ENCODE results near the gene BCAS3.

The BCAS3 gene

DNA sequence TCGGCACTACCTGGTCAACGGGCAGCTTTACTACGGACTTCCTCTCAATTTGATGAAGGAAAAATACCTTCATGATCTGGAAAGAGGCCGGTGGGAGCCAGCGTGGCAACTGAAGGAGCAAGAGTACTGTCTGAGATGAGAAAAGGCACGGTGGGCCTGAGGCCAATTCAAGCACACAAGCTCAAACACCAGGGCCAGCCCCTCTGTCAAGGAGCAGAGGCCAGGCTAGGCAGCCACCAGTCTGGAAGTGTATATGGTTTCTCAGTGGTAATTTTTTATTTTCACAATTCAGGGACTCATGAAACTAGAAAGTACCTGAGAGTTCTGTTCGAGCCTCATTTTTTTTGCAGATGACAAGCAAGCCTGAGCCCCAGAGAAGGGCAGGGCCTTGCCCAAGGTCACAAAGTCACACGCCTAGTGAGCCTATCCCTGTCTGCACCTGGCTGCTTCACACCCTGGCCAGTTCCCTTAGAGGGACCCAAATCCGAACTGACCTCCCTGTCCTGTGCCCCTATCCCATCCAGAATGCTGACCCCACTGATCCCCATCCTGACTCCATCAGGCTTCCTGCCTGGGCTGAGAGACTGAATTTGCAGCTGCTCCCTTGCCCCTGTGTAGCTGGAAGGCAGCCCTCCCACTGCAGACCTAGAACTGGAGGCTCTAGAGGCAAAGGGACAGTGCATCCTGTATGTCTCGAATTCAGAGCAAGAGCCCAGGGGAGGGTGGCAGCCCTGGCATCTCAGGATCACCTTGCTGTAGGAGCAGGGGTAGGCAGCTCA lies 717.2 kb downstream of the BCAS3 start:
- DNase-seq = no peak

GRCh38 chr17:61395409-61395982 lies 717.8 kb downstream of the BCAS3 start:
- DNase-seq = no peak

GRCh38 chr17:61395983-61396585 lies 718.4 kb downstream of the BCAS3 start:
- no peak for DNase-seq

DNA sequence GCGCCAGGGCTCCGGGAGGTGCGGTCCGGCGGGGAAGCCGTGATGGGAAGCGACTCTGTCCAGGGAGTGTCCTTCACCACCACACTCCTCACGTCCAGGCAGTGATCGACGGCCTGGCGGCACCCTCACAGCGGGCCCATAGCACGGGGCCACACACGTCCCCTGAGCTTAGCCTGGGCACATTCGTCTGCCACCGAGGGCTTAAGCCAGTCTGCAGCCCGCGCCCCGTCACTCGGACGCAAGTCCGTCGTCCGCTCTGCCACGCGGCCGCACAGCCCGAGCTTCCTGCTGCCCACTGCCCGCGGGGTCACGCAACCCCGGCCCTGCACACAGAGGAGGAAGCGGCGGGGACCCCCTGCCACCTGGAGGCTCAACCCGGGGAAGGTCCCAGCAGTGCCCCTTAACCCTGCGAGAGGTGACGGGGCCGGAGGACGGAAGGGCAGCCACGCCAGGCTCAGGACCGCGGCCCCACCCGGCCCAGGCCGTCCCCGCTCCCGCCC lies 719.0 kb downstream of the BCAS3 start:
- DNase-seq = no peak

- no peak for DNase-seq
Measured at GRCh38 chr17:61397086-61397842, 719.6 kb downstream of the BCAS3 start.

- no peak for DNase-seq
Measured at GRCh38 chr17:61398721-61399130, 721.1 kb downstream of the BCAS3 start.

GRCh38 chr17:61399131-61400065 lies 721.7 kb downstream of the BCAS3 start, which contains the start of gene TBX2:
Gene TBX2, plus strand, starts transcription at chr17:61399843. Its CDS starts 334 bp downstream, at chr17:61400177.
- DNase-seq = no peak

GRCh38 chr17:61400066-61400716 lies 722.5 kb downstream of the BCAS3 start:
- no peak for DNase-seq

DNA sequence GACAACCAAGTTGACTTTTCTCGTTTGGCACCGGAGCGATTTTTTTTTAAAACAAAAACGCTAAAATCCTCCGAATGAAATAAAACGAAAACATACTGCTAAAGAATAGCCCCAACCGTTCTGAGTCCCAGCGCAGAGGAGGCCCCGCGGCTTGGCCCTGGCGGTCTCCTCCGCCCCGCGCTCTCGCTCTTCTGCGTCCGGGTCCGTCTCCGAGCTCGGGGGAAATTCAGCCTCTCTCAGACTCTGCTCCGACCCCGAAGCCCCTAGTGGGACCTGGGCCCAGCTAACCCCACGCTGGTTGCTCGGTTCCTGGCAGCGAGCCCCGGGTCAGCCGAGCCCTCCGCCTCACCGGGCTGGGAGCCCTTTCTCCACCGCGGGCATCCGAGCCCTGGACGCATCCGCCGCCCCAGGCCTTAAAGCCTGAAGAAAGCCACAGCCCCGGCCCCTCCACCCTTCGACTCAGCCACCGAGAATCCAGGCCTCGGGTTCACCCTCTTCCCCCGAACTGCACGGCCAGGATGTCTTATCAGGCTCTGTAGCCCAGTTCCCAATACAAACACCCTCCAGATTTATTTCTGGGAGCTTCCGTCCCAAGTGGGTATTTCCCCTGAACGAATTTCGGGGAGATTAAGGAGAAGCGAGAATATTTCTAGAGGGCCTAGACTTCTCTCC lies 723.2 kb downstream of the BCAS3 start:
- DNase-seq = no peak

DNA sequence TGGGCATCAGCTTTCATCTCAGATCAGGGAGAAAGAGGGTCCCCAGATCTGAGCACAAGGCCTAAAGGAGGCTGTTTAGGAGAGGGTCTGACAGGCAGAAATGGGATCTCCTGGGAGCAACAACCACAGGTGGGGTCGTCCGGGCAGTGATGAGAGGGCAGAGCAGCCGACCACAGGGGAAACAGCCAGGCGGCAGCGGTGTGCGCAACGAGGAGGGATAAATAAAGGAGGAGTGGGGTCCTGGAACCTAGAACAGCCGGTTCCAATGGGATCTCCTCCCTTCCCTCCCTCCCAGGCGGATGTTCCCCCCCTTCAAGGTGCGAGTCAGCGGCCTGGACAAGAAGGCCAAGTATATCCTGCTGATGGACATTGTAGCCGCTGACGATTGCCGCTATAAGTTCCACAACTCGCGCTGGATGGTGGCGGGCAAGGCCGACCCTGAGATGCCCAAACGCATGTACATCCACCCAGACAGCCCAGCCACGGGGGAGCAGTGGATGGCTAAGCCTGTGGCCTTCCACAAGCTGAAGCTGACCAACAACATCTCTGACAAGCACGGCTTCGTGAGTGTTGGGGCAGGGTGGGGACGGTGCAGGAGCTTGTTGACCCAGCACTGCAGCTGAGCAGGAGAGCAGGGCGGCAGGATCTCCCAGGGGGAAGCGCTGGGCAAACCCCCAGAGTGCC lies 723.9 kb downstream of the BCAS3 start:
- DNase-seq = no peak

DNA sequence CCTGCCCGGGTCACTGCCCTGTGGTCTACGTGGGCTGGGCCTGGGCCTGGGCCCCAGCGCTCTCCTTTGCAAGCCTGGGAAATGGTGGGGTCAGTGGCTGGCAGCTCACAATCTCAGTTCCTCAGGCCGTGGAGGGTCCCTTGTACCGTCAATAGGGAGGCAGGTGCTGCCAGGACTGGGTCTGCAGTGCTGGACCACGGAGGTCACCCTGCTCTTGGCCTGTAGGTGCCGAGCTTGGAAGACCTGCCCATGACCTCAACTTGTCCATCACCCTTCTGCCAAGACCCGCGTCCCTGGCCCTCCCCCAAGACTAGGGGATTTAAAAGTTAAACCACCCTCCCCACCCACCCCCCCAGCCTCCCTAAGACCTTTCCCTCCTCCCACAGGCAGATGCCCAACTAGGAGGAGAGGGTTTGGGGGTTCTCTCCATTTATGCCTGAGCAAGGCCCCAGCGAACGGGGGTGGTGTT lies 724.5 kb downstream of the BCAS3 start:
- DNase-seq = no peak

DNA sequence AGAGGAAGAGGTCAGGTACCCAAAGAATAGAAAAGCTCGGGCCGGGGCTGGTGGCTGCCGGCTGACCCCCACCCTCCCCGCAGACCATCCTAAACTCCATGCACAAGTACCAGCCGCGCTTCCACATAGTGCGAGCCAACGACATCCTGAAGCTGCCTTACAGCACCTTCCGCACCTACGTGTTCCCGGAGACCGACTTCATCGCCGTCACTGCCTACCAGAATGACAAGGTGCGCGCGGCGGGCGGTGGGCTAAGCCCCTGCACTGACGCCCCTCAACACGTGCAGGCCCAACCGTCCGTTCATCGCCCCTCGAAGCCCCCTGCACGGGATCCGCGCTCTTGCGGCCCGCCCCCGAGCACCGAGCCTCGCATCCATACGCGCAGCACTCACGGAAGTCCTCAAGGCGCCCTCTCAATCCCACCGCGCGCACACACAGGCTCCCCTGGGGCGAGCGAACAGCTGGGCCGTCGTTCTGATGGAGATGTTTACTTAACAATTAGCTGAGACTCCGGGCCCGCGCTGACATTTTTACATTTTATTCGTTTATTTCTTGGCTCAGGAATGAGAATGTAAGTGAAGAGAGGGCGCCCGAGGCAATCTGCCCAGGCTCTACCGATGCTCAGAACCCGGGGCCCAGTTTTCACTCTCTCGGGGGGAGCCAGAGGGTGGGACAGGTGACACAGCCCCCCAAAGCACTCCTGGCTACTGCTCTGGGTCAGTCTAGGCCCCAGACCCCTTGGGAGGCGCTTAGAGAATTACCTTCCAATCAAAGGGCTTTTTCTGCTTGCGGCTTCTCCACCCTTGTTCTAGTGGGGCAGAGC lies 725.5 kb downstream of the BCAS3 start:
- no peak for DNase-seq

DNA sequence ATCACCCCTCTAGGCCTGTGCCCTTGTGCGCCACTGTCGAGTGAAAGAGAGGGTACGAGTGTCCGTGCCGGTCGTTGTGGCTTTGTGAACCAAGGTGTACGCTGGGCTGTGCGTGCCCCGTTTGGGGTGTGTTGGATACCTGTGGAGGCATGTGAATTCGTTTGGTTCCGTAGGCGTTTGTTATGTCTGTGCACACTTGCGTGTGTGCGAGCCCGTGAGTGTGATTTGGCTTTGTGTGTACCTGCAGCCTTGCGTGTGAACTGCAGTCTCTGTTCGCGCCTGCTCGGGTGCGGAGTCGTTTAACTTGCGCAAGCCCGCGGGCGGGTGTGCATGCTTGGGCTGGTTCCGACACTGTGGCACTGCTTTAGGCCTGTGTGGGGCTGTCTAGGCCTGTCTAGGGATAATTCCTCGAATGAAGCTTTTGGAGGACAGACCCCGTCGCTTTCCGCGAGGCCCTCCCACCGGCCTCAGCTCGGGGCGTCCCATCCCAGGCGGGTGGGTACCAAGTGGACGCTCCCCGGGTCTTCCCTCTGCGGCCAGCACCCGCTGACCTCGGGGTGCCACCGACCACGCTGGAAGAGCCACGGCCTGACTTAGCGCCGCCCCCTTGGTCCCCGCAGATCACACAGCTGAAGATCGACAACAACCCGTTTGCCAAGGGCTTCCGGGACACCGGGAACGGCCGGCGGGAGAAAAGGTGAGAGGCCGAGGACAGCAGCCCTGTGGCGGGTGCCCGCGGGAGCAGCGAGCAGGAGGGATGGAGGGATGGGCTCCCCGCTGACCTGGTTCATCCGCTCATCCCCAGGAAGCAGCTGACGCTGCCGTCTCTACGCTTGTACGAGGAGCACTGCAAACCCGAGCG lies 726.4 kb downstream of the BCAS3 start:
- no peak for DNase-seq

DNA sequence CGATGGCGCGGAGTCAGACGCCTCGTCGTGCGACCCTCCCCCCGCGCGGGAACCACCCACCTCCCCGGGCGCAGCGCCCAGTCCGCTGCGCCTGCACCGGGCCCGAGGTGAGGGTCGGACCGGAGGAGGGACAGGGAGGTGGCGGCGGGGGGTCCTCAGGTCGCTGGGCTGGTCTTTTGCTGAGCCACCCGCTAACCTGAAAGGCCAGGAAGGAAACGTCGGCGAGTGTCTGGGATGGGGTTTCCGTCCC lies 726.9 kb downstream of the BCAS3 start:
- no peak for DNase-seq

DNA sequence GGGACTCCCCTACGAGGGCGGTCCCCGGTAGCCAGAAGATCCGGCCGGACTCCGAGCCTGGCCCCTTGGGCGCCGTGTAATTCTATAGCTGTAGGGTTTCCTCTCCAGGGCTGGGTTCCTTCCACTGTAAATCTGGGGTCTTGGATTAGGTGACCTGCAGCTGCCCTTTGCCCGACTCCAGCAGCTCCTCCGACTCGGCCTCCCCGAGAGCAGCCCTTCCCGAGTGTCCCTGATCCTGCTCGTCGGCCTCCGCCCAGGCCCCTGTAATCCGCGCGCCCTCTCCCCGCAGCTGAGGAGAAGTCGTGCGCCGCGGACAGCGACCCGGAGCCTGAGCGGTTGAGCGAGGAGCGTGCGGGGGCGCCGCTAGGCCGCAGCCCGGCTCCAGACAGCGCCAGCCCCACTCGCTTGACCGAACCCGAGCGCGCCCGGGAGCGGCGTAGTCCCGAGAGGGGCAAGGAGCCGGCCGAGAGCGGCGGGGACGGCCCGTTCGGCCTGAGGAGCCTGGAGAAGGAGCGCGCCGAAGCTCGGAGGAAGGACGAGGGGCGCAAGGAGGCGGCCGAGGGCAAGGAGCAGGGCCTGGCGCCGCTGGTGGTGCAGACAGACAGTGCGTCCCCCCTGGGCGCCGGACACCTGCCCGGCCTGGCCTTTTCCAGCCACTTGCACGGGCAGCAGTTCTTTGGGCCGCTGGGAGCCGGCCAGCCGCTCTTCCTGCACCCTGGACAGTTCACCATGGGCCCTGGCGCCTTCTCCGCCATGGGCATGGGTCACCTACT lies 727.4 kb downstream of the BCAS3 start:
- no peak for DNase-seq

- no peak for DNase-seq
Measured at GRCh38 chr17:61405686-61406536, 728.3 kb downstream of the BCAS3 start.

- no peak for DNase-seq
Measured at GRCh38 chr17:61406537-61406845, 728.8 kb downstream of the BCAS3 start.

Measured in activated CD4-positive, alpha-beta T cell treated with anti-CD3 and anti-CD28 coated beads for 1 hour (primary cell).